Kidney tubule cell (primary cell): Measurements from ENCODE around the gene SEPTIN10.

Source experiments
- DNase-seq: peaks from one replicate; pipeline ENCODE4 v3.0.0-alpha.2; 2018; ENCODE audit warnings: low spot score

Gene SEPTIN10

DNA sequence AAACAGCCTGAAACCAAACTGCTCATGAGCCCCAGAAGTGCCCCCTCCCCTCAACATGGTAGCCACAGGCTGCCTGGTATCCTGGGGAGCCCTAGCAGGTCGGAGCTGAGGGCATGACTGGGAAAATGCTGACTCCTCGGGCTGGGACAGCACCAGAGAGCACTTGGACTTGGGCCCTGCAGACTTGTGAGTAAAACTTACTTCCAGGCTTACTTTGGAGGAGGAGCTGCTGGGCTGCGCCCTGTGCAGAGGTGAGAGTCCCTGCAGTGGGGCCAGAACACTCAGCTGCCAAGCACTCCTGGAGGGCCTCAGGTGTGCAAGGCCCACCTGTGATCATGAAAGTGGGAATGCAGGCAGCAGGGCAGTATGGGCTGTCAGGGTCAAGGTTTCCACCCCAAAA is 119.4 kb downstream of the SEPTIN10 start:
- no peak for DNase-seq

DNA sequence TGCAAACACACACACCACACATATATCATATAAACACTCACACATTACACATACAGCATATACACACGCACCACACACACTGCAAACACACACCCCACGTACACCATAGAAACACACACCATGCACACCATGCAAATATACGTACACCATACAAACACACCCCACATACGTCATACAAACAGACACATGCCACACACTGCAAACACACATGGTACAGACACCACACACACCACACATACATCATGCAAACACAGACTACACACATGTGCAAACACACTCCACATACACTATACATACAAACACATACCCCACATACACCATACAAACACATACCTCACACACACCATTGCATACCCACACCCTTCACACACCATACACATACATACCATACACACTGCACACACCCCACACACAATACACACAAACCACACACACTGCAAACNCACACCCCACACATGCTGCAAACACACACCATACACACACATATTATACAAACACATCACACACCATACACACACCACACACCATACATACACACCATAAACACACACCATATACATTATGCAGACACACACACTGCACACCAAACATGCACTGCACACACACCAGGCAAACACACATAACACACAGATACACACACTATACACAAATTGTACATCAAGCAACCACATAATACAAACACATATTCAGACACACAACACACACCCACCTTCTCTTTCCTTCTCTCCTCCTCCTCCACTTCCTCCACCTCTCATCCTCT is 120.4 kb downstream of the SEPTIN10 start:
- DNase-seq: no peak
